ENCODE measurements around the gene EAF1. TPM values are rescaled to one million over a fixed set of nuclear protein-coding genes. Genes with fewer than 3 reads are reported as not detected.
"Not testable (repeated sequence)": the region's sequence is repeated elsewhere in the genome, so short reads cannot be mapped to it uniquely, and the experiment has no call there.

The EAF1 gene
- total RNA-seq, 2 experiments from 2014 or later = 21.6 to 23.8 TPM

GRCh38 chr3:15478640-15478979 lies 51.2 kb downstream of the EAF1 start:
- ChIA-PET CTCF (ENCODE audit: unreplicated experiment) (no interaction called here), POLR2A (no interaction called here)
- BruUV-seq (replicated peaks) = no TSS peak
- Histone ChIP-seq H4K20me1 (ENCODE audit: insufficient read depth, low read length) (no peaks in the 10 kb centered on the region), H3K4me1 (ENCODE audit: insufficient read depth, low read length, poor library complexity, severe bottlenecking) (no peaks in the 10 kb centered on the region), H3K27ac (ENCODE audit: low read depth, low read length, poor library complexity, severe bottlenecking) (no peak overlapping the region), H3K9me2 (ENCODE audit: insufficient read depth, low read length) (no peaks in the 10 kb centered on the region), H3K36me3 (ENCODE audit: insufficient read depth, low read length) (no peaks in the 10 kb centered on the region), H3K4me3 (ENCODE audit: low read depth, low read length, poor library complexity, severe bottlenecking) (no peak overlapping the region), H3K4me2 (ENCODE audit: low read length) (no peak overlapping the region), H2AFZ (ENCODE audit: low read length) (no peak overlapping the region), H3K9me3 (ENCODE audit: low read length) (no peaks in the 10 kb centered on the region), H3K79me2 (ENCODE audit: insufficient read depth, low read depth, low read length) (no peaks in the 10 kb centered on the region)
- TF ChIP-seq EZH2phosphoT487 (IDR thresholded peaks at IDR 0.05; ENCODE audit: borderline replicate concordance, low read depth, low read length) = no peak
- TF ChIP-seq, protein P1, sequence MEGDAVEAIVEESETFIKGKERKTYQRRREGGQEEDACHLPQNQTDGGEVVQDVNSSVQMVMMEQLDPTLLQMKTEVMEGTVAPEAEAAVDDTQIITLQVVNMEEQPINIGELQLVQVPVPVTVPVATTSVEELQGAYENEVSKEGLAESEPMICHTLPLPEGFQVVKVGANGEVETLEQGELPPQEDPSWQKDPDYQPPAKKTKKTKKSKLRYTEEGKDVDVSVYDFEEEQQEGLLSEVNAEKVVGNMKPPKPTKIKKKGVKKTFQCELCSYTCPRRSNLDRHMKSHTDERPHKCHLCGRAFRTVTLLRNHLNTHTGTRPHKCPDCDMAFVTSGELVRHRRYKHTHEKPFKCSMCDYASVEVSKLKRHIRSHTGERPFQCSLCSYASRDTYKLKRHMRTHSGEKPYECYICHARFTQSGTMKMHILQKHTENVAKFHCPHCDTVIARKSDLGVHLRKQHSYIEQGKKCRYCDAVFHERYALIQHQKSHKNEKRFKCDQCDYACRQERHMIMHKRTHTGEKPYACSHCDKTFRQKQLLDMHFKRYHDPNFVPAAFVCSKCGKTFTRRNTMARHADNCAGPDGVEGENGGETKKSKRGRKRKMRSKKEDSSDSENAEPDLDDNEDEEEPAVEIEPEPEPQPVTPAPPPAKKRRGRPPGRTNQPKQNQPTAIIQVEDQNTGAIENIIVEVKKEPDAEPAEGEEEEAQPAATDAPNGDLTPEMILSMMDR (conservative IDR thresholded peaks at IDR 0.05; ENCODE audit: low read length) = no peak
- no peak for DNase-seq (ENCODE audit: low spot score)
- intact Hi-C loops (cut with micrococcal nuclease; ENCODE audit: unreplicated experiment) = no loop called here

DNA sequence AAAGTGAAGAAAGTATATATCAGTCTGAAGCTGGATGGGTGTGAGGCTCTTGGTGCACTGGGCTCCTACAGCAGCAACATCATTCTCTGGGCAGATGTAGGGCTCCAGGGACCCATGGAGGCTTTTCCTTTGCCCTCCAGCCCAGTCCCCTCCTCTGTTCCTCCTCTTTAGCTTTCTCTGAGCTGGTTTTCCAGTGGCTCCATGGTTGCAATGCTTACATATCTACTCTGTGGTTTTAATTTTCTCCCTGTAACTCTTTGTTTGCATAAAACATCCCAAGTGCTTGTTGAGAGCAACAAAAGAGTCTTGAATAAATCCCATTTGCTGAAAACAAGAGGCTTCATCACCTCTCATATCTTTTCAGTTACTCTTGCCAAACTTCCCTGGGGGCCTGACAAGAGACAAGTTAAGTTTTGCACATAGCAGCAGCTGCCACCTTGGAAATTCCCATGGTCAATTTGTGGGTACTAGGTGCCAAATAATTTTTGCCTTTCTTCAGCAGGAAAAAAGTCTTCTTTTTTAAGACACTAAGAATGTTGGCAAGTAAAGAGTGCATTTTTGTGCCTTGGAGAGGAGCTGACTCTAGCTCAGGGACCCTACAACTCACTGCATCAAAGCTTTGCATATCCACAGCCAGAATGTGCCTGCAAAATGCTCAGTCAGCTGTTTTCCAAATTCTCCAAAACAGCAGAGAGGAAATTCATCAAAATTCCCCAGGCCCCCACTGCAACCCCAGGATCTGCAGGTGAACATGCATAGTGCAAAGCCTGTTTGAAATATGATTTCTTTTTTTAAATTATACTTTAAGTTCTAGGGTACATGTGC lies 52.2 kb downstream of the EAF1 start:
- Histone ChIP-seq H3K4me2 (ENCODE audit: low read length) (no peak overlapping the region), H3K4me1 (ENCODE audit: insufficient read depth, low read length, poor library complexity, severe bottlenecking) (no peaks in the 10 kb centered on the region), H3K27ac (ENCODE audit: low read depth, low read length, poor library complexity, severe bottlenecking) (no peak overlapping the region), H2AFZ (ENCODE audit: low read length) (no peak overlapping the region), H3K9me3 (ENCODE audit: low read length) (no peaks in the 10 kb centered on the region), H3K36me3 (ENCODE audit: insufficient read depth, low read length) (no peaks in the 10 kb centered on the region), H3K9me2 (ENCODE audit: insufficient read depth, low read length) (no peaks in the 10 kb centered on the region), H4K20me1 (ENCODE audit: insufficient read depth, low read length) (no peaks in the 10 kb centered on the region), H3K4me3 (ENCODE audit: low read depth, low read length, poor library complexity, severe bottlenecking) (no peak overlapping the region), H3K79me2 (ENCODE audit: insufficient read depth, low read depth, low read length) (no peaks in the 10 kb centered on the region)
- ChIA-PET POLR2A (interaction anchor here (0.7 kb wide), 1 partner anchor 19 kb away, joined by 3 read pairs; no protein-coding TSS in a partner anchor), CTCF (ENCODE audit: unreplicated experiment) (no interaction called here)
- TF ChIP-seq, protein P1 (conservative IDR thresholded peaks at IDR 0.05; ENCODE audit: low read length) = no peak
- no peak for TF ChIP-seq EZH2phosphoT487 (IDR thresholded peaks at IDR 0.05; ENCODE audit: borderline replicate concordance, low read depth, low read length)
- no TSS peak for BruUV-seq (replicated peaks)
- intact Hi-C loops (cut with micrococcal nuclease; ENCODE audit: unreplicated experiment) = no loop called here
- DNase-seq (ENCODE audit: low spot score) = no peak

DNA sequence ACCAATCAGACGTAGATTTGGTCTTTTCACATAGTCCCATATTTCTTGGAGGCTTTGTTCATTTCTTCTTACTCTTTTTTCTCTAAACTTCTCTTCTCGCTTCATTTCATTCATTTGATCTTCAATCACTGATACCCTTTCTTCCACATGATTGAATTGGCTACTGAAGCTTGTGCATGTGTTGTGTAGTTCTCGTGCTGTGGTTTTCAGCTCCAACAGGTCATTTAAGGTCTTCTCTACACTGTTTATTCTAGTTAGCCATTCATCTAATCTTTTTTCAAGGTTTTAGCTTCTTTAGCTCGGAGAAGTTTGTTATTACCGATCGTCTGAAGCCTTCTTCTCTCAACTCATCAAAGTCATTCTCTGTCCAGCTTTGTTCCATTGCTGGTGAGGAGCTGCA lies 57.2 kb downstream of the EAF1 start:
- H3K79me2 ChIP-seq (ENCODE audit: insufficient read depth, low read depth, low read length); intact Hi-C loops (cut with micrococcal nuclease; ENCODE audit: unreplicated experiment); H3K9me3 ChIP-seq (ENCODE audit: low read length); BruUV-seq (replicated peaks); CTCF ChIA-PET (ENCODE audit: unreplicated experiment); H3K27ac ChIP-seq (ENCODE audit: low read depth, low read length, poor library complexity, severe bottlenecking); H3K4me1 ChIP-seq (ENCODE audit: insufficient read depth, low read length, poor library complexity, severe bottlenecking); H3K4me3 ChIP-seq (ENCODE audit: low read depth, low read length, poor library complexity, severe bottlenecking); H4K20me1 ChIP-seq (ENCODE audit: insufficient read depth, low read length); H3K9me2 ChIP-seq (ENCODE audit: insufficient read depth, low read length); POLR2A ChIA-PET; H3K36me3 ChIP-seq (ENCODE audit: insufficient read depth, low read length); H3K4me2 ChIP-seq (ENCODE audit: low read length); DNase-seq (ENCODE audit: low spot score); H2AFZ ChIP-seq (ENCODE audit: low read length): not testable (repeated sequence)

Measured in OCI-LY7 (cell line).